Transverse colon (tissue), 4 donors: ENCODE results near the gene DKK3.

ENCODE experiments used
- POLR2AphosphoS5 ChIP-seq, 3 donors: sonication (generic); formaldehyde crosslinking; IDR thresholded peaks; one replicate each; pipeline ENCODE4 v1.6.1; 2016; ENCODE audit warnings: antibody characterized with exemption in 3 of 3
- TF ChIP-seq, protein P1 (sequence below), 5 experiments: fragments of 200-600 bp in 3 of 5; fragments of 450-650 bp in 2 of 5; sonication (generic) in 3 of 5; IDR thresholded peaks; 1 replicate in 2 of 5; 2 replicates in 3 of 5; pipeline ENCODE4 v1.5.1; 2016 to 2017; ENCODE audit warnings: antibody characterized with exemption in 5 of 5, inconsistent platforms in 3 of 5, mild to moderate bottlenecking in 2 of 5, moderate library complexity in 1 of 5

DNA sequence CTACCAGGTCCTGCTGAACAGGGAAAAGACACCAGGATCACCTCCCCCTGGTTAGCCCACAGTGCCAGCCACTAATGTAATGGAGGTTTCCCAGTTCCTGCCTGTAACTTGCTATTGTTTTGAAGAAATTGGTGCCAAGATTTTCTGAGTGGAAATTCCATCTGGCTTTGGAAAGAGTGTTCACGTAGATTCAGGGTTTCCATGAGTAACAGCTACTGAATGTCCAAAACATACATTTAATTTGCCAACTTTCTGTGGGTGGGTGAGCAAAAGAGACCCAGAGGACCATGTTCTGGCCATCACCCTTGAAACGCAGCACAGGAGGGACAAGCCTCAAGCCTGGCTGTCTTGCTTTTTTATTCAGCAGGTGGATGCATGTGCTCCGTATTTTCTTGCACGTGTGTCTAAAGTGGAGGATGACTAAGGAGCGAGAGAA is 8.8 kb upstream of the DKK3 start:
- TF ChIP-seq, protein P1, sequence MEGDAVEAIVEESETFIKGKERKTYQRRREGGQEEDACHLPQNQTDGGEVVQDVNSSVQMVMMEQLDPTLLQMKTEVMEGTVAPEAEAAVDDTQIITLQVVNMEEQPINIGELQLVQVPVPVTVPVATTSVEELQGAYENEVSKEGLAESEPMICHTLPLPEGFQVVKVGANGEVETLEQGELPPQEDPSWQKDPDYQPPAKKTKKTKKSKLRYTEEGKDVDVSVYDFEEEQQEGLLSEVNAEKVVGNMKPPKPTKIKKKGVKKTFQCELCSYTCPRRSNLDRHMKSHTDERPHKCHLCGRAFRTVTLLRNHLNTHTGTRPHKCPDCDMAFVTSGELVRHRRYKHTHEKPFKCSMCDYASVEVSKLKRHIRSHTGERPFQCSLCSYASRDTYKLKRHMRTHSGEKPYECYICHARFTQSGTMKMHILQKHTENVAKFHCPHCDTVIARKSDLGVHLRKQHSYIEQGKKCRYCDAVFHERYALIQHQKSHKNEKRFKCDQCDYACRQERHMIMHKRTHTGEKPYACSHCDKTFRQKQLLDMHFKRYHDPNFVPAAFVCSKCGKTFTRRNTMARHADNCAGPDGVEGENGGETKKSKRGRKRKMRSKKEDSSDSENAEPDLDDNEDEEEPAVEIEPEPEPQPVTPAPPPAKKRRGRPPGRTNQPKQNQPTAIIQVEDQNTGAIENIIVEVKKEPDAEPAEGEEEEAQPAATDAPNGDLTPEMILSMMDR (IDR thresholded peaks at IDR 0.05) = no peak
- no peak for TF ChIP-seq POLR2AphosphoS5 (IDR thresholded peaks at IDR 0.05)
